HL-60 (cell line): Measurements from ENCODE around the gene KIR3DL3.

Experiments used
- CTCF ChIP-seq: IDR thresholded peaks from one replicate; pipeline ENCODE4 v1.5.1; 2011; ENCODE audit warnings: low read length, control low read depth, inconsistent platforms; ENCODE audit not compliant: insufficient read depth
- GABPA ChIP-seq: IDR thresholded peaks from 2 replicates; pipeline ENCODE4 v1.6.1; 2012; ENCODE audit warnings: low read depth
- POLR2AphosphoS5 ChIP-seq: IDR thresholded peaks from 2 replicates; pipeline ENCODE4 v1.6.1; 2012; ENCODE audit warnings: low read depth
- SPI1 ChIP-seq: IDR thresholded peaks from 2 replicates; pipeline ENCODE4 v1.6.1; 2012; ENCODE audit warnings: low read depth, mild to moderate bottlenecking, borderline replicate concordance
- TF ChIP-seq, protein P1 (sequence below): IDR thresholded peaks from 2 replicates; pipeline ENCODE4 v1.6.1; 2012; ENCODE audit warnings: low read depth; ENCODE audit not compliant: insufficient replicate concordance

DNA sequence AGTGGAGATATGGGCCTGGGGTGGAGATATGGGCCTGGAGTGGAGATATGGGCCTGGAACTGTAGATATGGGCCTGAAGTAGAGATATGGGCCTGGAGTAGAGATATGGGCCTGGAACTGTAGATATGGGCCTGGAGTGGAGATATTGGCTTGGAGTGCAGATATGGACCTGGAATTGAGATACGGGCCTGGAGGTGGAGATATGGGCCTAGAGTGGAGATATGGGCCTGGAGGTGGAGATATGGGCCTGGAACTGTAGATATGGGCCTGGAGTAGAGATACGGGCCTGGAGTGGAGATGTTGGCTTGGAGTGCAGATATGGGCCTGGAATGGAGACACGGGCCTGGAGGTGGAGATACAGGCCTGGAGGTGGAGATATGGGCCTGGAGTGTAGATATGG lies 402 bp downstream of the KIR3DL3 start:
- TF ChIP-seq CTCF (no peak), GABPA (no peak), POLR2AphosphoS5 (no peak), SPI1 (no peak)
- TF ChIP-seq, protein P1, sequence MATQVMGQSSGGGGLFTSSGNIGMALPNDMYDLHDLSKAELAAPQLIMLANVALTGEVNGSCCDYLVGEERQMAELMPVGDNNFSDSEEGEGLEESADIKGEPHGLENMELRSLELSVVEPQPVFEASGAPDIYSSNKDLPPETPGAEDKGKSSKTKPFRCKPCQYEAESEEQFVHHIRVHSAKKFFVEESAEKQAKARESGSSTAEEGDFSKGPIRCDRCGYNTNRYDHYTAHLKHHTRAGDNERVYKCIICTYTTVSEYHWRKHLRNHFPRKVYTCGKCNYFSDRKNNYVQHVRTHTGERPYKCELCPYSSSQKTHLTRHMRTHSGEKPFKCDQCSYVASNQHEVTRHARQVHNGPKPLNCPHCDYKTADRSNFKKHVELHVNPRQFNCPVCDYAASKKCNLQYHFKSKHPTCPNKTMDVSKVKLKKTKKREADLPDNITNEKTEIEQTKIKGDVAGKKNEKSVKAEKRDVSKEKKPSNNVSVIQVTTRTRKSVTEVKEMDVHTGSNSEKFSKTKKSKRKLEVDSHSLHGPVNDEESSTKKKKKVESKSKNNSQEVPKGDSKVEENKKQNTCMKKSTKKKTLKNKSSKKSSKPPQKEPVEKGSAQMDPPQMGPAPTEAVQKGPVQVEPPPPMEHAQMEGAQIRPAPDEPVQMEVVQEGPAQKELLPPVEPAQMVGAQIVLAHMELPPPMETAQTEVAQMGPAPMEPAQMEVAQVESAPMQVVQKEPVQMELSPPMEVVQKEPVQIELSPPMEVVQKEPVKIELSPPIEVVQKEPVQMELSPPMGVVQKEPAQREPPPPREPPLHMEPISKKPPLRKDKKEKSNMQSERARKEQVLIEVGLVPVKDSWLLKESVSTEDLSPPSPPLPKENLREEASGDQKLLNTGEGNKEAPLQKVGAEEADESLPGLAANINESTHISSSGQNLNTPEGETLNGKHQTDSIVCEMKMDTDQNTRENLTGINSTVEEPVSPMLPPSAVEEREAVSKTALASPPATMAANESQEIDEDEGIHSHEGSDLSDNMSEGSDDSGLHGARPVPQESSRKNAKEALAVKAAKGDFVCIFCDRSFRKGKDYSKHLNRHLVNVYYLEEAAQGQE: no peak
